NT2/D1 (cell line): ENCODE results near the gene ARID2.

Experiments
- DNase-seq: peaks from one replicate; pipeline ENCODE4 v3.0.0-alpha.2; 2011; ENCODE audit warnings: low read depth, low spot score
- H3K27me3 ChIP-seq: 2 replicates; pipeline ENCODE4 v1.6.0; 2011; ENCODE audit warnings: mild to moderate bottlenecking; ENCODE audit not compliant: insufficient read length, insufficient read depth
- H3K36me3 ChIP-seq: 2 replicates; pipeline ENCODE4 v1.6.1; 2011; ENCODE audit warnings: mild to moderate bottlenecking, low read length, mixed read lengths; ENCODE audit not compliant: insufficient read depth, insufficient read length
- H3K4me1 ChIP-seq: 2 replicates; pipeline ENCODE4 v1.5.1; 2011; ENCODE audit not compliant: insufficient read depth, insufficient read length
- H3K4me3 ChIP-seq: 2 replicates; pipeline ENCODE4 v1.5.1; 2011; ENCODE audit warnings: low read depth; ENCODE audit not compliant: insufficient read length
- H3K9ac ChIP-seq: 2 replicates; pipeline ENCODE4 v1.6.0; 2011; ENCODE audit warnings: low read depth; ENCODE audit not compliant: insufficient read length
- H3K9me3 ChIP-seq: 2 replicates; pipeline ENCODE4 v1.5.1; 2011; ENCODE audit warnings: mild to moderate bottlenecking, low read length; ENCODE audit not compliant: insufficient read depth
- SUZ12 ChIP-seq: IDR thresholded peaks from 2 replicates; pipeline ENCODE4 v1.6.1; 2011; ENCODE audit not compliant: insufficient read length, insufficient read depth; ENCODE audit errors: extremely low read depth
- YY1 ChIP-seq: IDR thresholded peaks from 2 replicates; pipeline ENCODE4 v1.6.1; 2011; ENCODE audit not compliant: insufficient read length, insufficient read depth
- ZNF274 ChIP-seq: IDR thresholded peaks from 2 replicates; pipeline ENCODE4 v1.6.1; 2011; ENCODE audit warnings: mild to moderate bottlenecking, low read depth, low read length

ARID2 gene, protein sequence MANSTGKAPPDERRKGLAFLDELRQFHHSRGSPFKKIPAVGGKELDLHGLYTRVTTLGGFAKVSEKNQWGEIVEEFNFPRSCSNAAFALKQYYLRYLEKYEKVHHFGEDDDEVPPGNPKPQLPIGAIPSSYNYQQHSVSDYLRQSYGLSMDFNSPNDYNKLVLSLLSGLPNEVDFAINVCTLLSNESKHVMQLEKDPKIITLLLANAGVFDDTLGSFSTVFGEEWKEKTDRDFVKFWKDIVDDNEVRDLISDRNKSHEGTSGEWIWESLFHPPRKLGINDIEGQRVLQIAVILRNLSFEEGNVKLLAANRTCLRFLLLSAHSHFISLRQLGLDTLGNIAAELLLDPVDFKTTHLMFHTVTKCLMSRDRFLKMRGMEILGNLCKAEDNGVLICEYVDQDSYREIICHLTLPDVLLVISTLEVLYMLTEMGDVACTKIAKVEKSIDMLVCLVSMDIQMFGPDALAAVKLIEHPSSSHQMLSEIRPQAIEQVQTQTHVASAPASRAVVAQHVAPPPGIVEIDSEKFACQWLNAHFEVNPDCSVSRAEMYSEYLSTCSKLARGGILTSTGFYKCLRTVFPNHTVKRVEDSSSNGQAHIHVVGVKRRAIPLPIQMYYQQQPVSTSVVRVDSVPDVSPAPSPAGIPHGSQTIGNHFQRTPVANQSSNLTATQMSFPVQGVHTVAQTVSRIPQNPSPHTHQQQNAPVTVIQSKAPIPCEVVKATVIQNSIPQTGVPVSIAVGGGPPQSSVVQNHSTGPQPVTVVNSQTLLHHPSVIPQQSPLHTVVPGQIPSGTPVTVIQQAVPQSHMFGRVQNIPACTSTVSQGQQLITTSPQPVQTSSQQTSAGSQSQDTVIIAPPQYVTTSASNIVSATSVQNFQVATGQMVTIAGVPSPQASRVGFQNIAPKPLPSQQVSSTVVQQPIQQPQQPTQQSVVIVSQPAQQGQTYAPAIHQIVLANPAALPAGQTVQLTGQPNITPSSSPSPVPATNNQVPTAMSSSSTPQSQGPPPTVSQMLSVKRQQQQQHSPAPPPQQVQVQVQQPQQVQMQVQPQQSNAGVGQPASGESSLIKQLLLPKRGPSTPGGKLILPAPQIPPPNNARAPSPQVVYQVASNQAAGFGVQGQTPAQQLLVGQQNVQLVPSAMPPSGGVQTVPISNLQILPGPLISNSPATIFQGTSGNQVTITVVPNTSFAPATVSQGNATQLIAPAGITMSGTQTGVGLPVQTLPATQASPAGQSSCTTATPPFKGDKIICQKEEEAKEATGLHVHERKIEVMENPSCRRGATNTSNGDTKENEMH (N-terminal part only)

DNA sequence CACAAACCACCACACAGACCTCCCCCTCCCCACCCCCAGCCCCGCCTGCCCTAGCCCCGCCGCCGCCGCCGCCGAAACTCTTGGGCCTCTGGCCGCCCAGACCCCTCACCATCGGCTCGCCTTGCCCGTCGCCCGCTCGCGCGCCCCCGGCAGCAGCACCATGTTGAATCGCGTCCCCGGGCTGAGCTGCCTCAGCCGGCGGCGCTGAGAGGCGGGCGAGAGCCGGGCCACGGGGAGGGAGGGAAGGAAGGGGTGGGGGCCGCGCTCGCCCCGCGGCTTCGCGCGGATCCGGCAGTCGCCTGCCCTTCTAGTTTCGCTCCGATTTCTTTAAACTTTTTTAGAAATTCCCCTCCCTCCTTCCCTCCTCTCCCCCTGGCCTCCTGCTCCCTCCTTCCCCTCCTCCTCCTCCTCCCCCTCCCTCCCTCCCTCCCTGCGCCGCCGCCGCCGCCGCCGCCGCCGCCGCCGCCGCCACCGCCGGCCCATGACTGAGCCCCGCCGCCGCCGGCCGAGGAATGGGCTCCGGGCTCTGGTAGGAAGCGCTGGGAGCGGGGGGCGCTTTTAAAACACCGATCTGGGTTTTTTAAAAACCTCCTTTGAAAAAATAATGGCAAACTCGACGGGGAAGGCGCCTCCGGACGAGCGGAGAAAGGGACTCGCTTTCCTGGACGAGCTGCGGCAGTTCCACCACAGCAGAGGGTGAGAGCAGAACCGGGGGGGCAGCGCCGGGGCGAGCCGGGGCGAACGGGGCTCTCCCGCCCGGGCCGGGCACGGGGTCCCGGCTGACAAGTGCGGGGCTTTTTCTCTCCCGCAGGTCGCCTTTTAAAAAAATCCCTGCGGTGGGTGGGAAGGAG lies at the start of gene ARID2:
ARID2 (plus strand) TSS at position 474 of the 851 bp plus-strand sequence; CDS start at position 605, 131 bp downstream.
- no peak for DNase-seq
- H3K27me3 ChIP-seq: no peaks in the 10 kb centered on the region
- H3K4me3 ChIP-seq: peak within 1 kb of the TSS; percentile 75
- peaks cover 10% of the 10 kb centered on the region for H3K36me3 ChIP-seq
- H3K9me3 ChIP-seq: no peaks in the 10 kb centered on the region
- no peaks in the 10 kb centered on the region for H3K4me1 ChIP-seq
- peak within 1 kb of the TSS; percentile 90 for H3K9ac ChIP-seq
- no peak for TF ChIP-seq ZNF274
- TF ChIP-seq YY1: no peak
- TF ChIP-seq SUZ12: no peak

DNA sequence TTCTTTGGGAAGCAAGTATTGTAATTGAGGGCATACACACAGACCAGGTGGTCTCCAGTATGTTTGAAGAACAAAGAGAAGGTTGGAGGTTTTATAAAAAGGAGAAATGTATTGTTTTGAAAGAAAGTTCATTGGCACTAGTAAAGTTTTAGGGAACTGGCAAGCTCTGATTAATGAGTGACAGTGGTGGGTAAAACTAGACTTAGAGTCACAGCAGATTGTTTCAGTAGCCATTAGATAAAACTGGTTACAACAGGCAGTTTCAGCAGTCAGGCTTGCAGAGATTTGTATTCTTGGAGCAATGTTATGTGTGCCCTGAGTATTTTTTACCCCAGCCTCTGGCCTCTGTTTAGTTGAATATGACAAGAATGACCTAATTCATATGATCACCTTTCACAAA lies 49.1 kb upstream of the ARID2 start:
- Histone ChIP-seq H3K27me3 (no peaks in the 10 kb centered on the region), H3K9ac (no peak overlapping the region), H3K9me3 (no peaks in the 10 kb centered on the region), H3K36me3 (no peaks in the 10 kb centered on the region), H3K4me1 (no peaks in the 10 kb centered on the region), H3K4me3 (no peak overlapping the region)
- DNase-seq: no peak
- TF ChIP-seq YY1 (no peak), ZNF274 (no peak), SUZ12 (no peak)

DNA sequence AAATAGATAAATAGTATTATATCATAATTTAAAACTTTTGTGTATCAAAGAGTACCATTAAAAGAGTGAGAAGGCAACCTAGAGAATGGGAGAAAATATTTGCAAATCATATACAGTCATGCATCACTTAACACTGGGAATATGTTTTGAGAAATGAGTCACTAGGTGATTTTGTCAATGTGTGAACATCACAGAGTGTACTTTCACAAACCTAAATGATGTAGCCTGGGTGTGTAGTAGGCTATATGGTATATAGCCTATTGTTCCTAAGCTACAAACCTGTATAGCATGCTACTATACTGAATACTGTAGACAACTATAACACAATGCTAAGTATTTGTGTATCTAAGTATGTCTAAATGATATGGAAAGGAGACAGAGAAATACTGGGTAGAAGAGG lies 48.0 kb upstream of the ARID2 start:
- DNase-seq: no peak
- H3K27me3 ChIP-seq: no peaks in the 10 kb centered on the region
- no peaks in the 10 kb centered on the region for H3K36me3 ChIP-seq
- no peak overlapping the region for H3K9ac ChIP-seq
- no peak overlapping the region for H3K4me3 ChIP-seq
- no peak for TF ChIP-seq SUZ12
- TF ChIP-seq YY1: no peak
- no peak for TF ChIP-seq ZNF274
- no peaks in the 10 kb centered on the region for H3K4me1 ChIP-seq
- H3K9me3 ChIP-seq: no peaks in the 10 kb centered on the region

DNA sequence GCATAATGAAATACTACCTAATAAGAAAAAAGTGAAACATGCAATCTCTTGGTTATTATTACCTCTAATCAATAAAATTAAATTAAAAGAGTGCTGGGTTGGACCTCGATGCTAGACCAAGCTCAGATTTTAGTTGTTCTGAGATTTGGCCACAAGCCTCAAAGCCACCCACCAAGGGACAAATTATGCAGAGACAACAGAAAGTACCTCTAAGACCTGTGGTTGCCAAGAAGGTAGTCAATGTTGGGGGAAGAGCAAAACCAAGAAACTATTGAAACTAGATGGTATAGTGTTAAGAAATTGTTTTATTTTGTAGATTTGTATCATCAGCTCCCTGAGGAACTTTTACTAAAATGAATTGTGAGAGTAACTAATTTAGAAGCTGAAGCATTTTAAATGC lies 43.8 kb upstream of the ARID2 start:
- H3K9ac ChIP-seq: no peak overlapping the region
- no peaks in the 10 kb centered on the region for H3K36me3 ChIP-seq
- H3K27me3 ChIP-seq: no peaks in the 10 kb centered on the region
- TF ChIP-seq ZNF274 (no peak), YY1 (no peak), SUZ12 (no peak)
- H3K4me3 ChIP-seq: no peak overlapping the region
- H3K9me3 ChIP-seq: no peaks in the 10 kb centered on the region
- no peak for DNase-seq
- no peaks in the 10 kb centered on the region for H3K4me1 ChIP-seq

DNA sequence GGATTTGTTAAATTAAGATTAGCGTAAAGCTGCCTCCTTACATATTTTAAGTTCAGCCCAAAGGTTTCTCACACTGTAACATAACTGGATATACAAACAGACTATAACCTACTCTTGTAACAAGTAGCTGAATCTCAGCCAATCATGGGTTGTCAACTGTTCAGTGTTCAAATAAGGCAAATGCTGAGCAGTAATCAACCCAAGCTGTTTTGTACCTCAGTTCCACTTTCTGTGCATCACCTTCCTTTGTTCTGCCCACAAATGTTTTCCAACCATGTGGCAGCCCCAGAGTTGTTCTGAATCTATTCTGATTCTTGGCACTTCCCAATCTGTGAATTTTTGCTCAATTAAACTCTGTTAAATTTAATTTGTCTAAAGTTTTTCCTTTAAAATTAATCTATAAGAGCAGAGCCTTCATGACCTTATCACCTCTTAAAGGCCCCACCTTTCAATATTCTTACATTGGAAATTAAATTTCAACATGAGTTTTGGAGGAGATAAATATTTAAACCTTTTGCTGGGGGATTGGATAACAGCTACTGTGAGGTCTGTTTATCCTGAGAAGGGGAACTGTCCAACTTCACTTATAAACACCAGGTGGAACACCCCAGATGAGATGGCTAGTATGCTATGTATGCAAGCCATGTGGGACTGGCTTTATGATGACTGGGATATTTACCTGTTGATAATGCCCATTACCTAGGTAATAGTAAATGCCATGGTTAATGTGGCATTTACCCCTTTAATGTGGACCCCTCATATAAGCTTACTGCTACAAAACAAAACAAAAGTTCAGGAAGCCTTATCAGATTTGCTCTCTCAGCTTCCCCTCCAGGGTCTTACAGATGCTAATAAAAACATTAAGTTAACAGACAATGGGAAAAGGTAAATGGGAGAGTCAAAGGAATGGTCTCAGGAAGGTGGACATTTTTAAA lies 42.2 kb upstream of the ARID2 start:
- no peak for DNase-seq
- H3K27me3 ChIP-seq: no peaks in the 10 kb centered on the region
- H3K9me3 ChIP-seq: no peaks in the 10 kb centered on the region
- H3K4me1 ChIP-seq: no peaks in the 10 kb centered on the region
- no peak overlapping the region for H3K4me3 ChIP-seq
- TF ChIP-seq ZNF274: no peak
- TF ChIP-seq YY1: no peak
- no peak for TF ChIP-seq SUZ12
- no peak overlapping the region for H3K9ac ChIP-seq
- no peaks in the 10 kb centered on the region for H3K36me3 ChIP-seq
